GM21390 (cell line): ENCODE data around the gene CLDN9.

Experiments
- ATAC-seq: cut with Tn5 transposase; IDR thresholded peaks from one replicate; pipeline ENCODE4 v1.9.1; 2021; ENCODE audit not compliant: unreplicated experiment

CLDN9 gene

GRCh38 chr16:2992383-2993081 lies 20.2 kb upstream of the CLDN9 start:
- ATAC-seq = no peak

GRCh38 chr16:2996298-2996697 lies 16.4 kb upstream of the CLDN9 start:
- ATAC-seq = no peak

GRCh38 chr16:2999929-3000328 lies 12.8 kb upstream of the CLDN9 start:
- no peak for ATAC-seq

- ATAC-seq = no peak
Measured at GRCh38 chr16:3000540-3000939, 12.2 kb upstream of the CLDN9 start.

GRCh38 chr16:3001316-3001715 lies 11.4 kb upstream of the CLDN9 start:
- ATAC-seq = no peak

GRCh38 chr16:3003582-3004270 lies 9.0 kb upstream of the CLDN9 start:
- ATAC-seq = peak; percentile 87

- ATAC-seq = no peak
Measured at GRCh38 chr16:3004319-3004718, 8.4 kb upstream of the CLDN9 start.

GRCh38 chr16:3004781-3005284 lies 7.9 kb upstream of the CLDN9 start:
- ATAC-seq = no peak

GRCh38 chr16:3007059-3007956 lies 5.4 kb upstream of the CLDN9 start:
- no peak for ATAC-seq

- no peak for ATAC-seq
Measured at GRCh38 chr16:3007957-3008689, 4.6 kb upstream of the CLDN9 start.

GRCh38 chr16:3008690-3009037 lies 4.1 kb upstream of the CLDN9 start:
- ATAC-seq = no peak

GRCh38 chr16:3009568-3010390 lies 2.9 kb upstream of the CLDN9 start:
- no peak for ATAC-seq

- no peak for ATAC-seq
Measured at GRCh38 chr16:3010510-3010909, 2.2 kb upstream of the CLDN9 start.

GRCh38 chr16:3012246-3012645 lies 477 bp upstream of the CLDN9 start:
- ATAC-seq = no peak

GRCh38 chr16:3013491-3013951 lies 798 bp downstream of the CLDN9 start:
- ATAC-seq = no peak

- no peak for ATAC-seq
Measured at GRCh38 chr16:3013998-3014690, 1.4 kb downstream of the CLDN9 start.

GRCh38 chr16:3014971-3015370 lies 2.2 kb downstream of the CLDN9 start:
- no peak for ATAC-seq

- ATAC-seq = no peak
Measured at GRCh38 chr16:3015865-3016521, 3.3 kb downstream of the CLDN9 start.

GRCh38 chr16:3017344-3017743 lies 4.6 kb downstream of the CLDN9 start:
- ATAC-seq = no peak
